Measurements from ENCODE around the gene DBN1.

DBN1 gene

DNA sequence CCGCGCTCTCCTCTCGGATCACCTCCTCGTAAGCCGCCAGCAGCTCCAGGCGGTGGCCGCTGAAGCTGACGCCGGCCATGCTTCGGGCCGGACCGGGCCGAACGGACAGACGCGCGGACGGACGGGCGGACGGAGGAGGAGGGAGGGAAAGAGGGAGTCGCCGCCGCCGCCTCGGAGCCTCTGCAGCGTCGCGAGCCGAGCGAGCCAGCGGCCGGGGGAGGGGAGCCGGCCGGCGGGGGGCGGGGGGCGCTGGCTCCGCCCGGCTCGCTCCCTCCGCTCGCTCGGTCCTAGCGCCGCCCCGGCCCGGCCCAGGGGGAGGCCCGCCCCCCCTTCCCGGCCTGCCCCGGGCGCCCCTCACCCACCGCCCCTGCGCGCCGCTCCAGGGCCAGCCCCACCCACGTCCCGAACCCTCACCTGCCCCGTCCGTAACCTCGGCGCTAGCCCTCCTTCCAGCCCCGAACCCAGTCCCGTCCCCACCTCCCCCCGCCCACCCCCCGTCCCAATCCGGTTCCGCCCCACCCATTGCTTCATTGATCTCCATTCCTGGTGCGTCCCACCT, at the start of gene DBN1:
Gene DBN1, minus strand, starts transcription at position 192 of the 559 bp plus-strand sequence. Its CDS starts 113 bp downstream, at position 79.
- peak; percentile 85 for DNase-seq

DNA sequence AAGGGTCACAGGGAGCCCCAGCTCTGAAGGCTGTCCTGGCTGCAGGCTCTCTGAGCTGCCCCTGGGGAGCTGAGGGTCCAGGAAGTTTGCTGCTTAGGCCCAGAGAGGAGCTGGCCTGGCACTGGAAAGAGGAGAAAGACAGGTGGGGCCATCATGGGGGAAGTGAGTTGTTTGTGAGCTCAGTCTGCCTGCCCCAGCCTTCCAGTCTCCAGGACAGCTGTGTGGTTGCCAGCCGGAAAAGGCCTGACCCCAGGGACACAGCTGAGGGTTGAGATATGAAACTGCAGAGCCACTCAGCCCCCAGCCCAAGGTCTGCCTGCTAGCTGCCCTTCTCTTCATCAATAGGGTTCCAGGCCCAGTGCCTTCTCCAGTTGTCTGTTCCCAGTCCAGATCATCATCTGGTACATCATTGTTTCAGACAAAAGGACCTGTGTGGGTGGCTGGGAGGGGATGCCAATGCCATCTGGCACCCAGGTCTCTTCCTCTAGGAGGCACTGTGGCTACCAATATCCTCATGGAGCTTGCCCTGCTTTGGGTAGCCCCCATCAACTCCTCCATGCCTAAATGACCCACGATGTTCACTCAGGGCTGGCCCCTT, 47.6 kb upstream of the DBN1 start:
- DNase-seq: no peak

DNA sequence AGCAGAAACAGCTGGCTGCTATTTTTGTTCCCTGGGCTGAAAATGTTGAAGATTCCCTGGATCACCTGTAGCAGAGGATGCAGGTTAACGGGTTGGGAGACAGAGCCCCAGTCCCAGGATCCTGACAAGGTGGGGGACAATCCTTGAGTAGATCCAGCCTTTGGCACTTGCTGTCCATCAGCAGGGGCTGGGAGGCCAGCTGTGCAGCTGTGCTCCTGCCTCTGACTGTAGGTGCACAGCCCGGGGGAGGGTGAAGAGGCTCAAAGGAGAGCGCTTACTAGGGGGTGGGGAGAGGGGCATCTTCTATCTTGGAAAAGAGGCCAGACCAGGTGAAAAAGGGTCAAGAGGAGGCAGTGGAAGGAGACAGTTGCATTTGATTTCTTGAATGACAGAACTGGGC, 46.8 kb upstream of the DBN1 start:
- no peak for DNase-seq

DNA sequence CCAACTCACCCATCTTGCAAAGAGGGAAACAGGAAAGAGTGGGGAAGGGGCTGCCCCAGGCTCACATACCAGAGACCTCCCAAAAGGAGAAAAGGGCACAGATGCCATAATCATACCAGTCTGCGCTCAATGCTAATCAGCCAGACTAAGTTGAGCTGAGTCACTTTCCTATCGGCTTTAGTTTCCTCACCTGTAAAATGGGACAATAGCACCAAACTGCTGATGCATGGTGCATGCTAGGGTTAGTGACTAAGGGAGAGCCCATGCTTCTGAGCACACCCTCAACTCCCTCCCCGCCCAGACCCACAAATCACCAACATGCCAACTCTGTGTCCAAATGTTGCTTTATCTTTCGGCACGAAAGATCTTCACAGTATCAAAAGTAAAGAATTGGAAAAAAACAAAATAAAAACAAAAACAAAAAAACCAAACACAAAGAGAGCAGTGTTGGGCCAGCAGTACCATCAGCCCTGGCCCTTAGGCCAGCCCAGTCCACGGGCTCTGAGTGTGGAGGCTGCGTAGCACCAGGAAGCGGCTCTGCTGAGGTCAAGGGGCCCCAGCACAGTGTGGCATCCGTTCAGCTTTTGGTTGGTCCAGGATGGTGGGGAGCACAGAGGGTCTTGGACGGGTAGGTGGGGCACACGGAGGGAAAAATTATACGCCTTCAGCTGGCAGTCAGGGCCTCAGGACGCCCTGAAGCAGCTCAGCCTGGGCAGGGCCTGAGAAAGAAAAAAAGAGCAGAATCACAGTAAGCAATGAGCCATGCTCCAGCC, 46.2 kb upstream of the DBN1 start:
- DNase-seq: no peak

DNA sequence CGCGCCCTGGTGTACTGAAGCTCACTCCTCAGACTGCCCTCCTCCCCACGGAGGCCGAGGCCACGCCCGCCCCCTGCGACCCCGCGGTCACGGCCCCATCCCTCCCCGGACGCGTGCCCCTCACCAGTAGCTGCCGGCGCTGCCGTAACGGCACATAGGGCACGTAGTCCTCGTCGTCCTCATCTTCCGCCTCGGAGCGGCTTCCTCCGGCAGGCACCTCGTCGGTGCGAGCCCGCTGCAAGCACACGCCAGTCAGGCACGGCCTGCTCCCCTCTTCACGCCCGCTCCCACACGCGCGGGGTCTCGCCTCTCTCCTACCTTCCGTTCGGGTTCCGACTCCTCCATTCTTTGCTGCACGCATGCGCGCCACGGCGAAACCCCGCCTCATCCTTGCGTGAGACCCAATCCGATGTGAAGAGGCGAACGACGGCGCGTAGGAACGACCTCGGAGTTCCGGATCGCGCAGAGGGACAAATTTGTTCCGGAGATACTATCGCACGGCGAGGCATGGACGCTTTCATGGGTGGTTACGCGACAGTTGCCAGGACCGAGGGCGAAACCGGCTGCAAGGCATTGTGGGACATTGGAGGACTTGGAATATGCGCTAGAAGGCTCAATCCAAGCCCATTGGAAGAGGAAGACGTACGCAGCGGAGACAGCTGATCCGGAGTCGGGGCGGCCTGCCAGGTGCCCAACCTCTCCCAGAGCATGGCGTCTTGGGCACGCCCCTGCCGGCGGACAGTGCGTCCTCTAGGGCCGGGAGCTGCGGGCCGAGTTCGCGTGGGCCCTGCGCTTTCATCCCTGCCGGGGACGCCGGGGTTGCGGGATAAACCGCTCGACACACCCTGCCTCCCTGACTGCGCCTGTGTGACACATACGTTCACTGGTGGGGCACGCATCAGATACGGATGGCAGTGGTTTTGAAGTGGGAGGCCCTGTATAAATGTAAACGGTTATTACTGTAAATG, 43.5 kb upstream of the DBN1 start, which contains the start of gene DDX41:
Gene DDX41, minus strand, starts transcription at position 361 of the 968 bp plus-strand sequence. Its CDS starts 16 bp downstream, at position 345.
- peak; percentile 95 for DNase-seq

DNA sequence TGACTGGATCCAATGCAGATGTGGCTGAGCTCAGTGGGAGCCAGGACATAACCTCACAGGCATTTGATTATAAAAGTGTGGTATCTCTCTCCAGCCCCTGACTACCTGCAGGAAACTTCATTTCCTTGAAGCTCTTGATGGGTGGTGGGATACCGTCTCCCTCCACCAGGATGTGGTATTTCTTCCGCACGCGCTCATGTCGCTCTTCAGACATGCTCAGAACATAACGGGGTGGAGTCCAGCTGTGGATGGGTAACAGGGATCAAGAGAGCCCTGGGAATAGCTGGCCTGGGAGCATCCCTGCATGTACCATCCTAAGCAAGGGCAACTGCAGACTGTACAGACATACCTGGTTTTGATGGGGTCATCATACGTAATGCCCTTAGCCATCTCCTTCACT, 42.1 kb upstream of the DBN1 start:
- DNase-seq: no peak

DNA sequence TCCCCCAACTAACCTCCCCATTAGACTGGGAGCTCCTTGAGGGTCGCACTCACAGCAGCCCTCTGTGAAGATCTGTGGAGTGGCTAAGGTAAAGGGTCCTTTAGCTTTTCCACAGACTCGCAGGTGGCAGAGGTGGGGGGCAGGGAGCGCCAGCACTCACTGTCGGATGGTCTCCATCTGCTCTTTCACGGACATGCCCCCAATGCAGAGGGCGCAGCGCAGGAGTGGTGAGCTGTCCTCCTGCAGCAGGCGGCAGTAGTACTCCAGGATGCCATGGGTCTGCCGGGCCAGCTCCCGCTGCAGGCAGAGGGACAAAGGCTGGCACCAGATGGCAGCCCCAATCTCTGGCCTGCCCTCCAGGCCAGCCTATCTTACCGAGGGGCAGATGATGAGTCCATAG, 41.1 kb upstream of the DBN1 start:
- no peak for DNase-seq

DNA sequence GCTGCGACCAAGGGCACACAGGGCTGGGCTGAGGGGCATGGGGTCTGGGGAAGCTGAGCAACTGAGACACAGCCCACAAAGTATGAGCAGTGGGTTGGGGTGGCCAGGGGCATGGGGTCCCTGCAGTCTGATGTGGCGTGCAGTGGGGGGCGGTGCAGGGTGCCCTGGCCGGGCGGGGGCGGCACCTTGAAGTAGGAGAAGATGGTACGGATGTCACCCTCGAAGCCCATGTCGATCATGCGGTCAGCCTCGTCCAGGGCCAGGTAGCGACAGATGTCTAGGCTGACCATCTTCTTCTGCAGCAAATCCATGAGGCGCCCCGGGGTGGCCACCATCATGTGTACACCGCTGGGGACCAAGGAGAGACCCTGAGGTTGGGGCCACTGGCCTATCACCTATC, 40.1 kb upstream of the DBN1 start:
- DNase-seq: no peak

DNA sequence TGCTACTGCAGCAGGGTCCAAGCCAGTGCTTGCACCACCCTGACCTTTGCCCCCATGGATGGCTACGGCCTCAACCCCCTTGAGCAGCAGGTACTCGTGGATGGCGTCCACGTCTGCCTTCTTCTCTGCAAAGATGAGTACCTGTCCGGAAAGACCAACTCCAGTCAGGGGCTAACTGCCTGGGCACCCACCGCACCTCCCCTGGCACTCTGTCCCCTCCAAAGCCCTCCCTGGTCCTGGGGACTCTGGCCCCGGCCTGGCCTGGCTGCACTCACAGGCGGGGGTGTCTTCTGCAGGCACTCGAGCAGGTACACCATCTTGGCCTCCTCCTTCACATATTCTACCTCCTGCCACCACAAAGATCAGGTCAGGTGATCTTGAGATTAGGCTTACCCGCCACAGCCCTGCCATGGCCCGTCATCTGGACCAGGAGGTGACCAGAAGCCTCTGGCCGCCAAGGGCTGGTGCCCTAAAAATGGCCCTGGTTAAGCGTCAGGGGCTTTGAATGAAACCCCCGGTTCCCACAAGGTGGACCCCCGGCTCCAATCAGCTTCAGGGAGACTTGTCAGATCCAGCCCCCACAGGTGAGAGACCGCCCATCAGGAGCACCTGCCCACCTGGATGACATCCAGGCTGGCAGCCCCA, 39.4 kb upstream of the DBN1 start:
- DNase-seq: no peak

DNA sequence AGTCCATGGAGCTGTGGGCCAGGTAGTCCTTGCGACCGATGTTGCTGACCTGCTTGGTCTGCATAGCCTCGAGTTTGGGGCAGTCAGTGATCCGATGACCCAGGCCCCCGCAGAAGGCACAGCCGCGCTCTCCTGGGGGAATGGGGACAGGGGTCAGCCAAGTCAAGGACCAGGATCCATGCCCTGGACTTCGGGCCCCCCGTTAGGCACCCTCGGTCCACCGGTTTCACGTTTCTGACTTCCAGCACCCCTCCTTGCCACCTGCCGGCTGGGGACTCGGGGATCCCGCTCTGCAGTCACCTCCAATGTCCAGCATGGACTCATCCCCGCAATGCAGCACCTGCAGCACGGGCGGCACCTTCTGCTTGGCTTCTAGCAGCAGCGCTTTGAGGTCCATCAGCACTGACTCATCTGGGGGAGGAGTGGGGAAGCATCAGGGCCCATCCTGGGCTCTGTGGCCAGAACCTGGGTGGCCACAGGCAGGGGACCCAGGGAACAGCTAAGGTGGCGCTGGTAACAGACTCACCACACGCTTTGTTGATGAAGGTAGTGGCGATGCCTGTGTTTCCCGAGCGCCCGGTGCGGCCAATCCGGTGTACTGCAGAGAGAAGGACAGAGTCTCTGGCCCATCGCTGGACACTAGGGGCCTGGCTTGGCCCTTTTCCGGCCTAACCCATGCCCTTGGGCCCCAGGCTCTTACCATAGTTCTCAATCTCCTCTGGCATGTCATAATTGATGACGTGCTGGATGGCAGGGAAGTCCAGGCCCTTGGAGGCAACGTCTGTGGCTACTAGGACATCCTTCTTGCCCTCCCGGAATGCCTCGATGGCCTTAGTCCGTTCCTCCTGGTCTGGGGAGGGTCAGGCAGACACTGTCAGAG, 38.6 kb upstream of the DBN1 start:
- no peak for DNase-seq

DNA sequence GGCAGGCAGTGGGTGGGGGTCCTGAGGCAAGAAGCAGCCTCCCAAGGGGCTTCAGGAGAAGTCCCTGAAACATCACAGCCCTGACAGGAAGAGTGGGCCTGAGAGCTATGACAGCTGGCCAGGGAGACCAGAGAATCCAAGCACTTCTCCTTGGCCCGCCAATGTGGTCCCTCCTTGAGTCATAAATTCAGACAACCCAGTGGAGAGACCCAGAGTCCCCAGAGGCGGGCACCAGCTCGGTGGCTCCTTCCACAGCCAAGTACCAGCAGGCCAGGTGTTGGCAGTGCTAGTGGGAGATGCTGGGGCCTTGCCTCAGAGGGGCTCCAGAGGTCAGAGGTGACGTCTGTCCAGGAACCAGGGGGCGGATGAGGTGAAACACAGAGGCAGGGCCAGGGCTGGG, 37.7 kb upstream of the DBN1 start:
- no peak for DNase-seq

DNA sequence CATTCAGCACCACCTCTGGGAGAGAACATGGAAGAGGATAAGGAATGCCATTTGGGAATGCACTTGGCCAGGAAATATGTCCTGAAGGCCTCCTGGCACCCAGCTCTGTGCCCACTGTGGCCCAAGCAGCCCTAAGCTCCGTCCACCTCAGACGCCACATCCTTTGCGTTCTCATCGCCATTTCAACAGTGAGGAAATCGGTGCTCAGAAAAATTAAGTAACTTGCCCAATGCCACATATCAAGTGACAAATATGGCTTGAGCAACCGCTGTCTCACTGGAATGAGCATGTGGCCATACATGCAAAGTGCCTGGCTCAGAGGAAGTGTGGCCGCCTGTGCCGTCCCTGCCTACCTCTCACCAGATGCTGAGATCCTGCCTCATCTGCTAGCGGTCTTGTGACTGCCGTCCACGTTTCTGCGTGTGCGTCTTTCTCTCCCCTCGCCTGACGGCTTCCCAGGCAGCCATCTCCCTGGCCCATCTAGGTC, 37.2 kb upstream of the DBN1 start:
- DNase-seq: no peak

DNA sequence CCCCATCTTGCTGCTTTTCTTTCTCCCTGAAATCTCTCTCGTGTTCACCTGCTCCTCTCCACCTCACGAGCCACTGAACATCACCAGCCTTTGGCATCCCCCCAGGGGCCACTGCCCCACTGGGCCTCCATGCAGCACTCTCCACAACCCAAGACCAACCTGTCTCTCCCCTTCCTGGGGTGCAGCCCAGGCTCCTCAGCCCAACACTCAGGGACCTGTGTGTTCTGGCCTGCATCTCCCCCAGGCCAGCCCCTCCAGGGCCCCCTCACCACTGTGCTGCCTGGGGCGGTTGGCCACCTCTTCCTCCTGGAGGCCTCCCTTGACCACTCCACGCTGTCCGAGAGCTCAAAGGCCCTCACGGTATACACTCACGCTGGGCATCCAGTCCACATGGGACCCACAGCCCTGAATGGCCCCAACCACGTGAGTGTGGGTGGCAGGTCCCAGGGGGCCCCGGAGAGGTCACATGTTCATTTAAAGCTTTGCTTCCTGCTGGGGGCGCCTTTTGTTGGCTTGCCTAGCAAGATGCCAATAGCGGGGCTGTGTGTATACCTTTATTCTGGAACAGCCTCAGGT, 36.6 kb upstream of the DBN1 start:
- DNase-seq: no peak

DNA sequence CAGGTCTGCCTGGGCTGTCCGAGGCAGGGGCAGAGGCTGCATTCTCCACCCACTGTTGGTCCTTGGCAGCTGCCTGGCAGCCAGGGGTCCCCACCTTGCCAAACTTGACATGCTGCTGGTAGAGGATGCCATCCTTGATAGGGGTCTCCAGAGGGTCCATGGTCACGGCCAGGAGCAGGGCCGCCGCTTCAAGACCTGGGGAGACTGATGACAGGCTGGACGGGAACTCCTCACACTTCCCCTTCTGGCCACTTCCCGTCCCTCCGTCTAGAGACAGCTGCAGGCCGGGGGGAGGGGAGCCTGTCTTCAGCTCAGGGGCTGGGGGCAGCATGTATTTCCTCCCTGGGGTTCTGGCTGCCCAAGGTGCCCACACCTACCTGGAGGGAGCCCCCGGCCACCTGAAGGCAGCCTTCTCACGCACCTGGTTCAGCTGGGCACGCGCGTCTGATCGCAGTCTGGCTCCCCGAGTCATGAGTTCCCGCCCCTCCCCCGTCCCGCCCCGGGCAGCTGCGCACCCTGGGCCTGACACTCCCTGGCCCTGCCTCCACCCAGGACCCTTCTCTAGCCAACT, 36.0 kb upstream of the DBN1 start, which contains the start of gene DOK3:
Gene DOK3, minus strand, starts transcription at position 446 of the 571 bp plus-strand sequence. Its CDS starts 286 bp downstream, at position 160.
- DNase-seq: no peak

DNA sequence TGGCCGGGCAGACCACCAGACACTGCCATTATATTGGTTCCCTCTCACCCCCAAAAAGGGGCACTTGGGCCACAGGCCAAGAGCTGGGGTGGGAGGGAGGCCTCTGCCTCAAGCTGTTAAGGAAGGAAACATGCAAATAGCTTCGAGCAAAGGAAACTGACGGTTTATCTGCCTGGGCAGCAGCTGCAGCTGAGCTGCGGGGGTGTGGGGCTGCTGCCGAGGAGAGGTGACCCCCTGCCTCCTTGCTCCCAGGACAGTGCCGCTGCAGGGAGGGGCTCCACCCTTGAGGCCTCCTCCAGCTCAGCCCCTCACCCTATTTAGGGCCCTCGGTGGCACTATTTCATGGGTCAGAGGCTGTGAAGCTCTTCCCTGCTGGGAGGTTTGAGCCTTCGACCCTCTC, 35.4 kb upstream of the DBN1 start:
- DNase-seq: no peak

DNA sequence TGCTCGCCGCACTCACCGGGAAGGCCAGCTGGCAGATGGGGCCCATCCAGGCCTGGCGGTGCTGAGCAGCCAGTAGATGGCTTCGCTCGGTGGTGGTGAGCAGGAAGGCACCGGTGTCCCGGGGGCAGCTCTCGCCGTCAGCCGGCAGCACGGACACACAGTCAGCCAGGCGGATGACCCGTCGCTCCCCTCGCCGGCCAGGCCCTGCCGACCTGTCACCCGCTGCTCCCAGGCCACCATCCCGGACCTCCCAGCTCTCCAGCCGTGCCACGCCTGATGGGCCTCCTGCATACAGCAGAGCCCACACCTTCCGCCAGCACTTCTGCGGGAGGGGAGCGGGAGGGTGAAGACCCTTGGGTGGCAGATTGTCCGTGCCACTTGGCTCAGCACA, 34.8 kb upstream of the DBN1 start:
- DNase-seq: no peak

DNA sequence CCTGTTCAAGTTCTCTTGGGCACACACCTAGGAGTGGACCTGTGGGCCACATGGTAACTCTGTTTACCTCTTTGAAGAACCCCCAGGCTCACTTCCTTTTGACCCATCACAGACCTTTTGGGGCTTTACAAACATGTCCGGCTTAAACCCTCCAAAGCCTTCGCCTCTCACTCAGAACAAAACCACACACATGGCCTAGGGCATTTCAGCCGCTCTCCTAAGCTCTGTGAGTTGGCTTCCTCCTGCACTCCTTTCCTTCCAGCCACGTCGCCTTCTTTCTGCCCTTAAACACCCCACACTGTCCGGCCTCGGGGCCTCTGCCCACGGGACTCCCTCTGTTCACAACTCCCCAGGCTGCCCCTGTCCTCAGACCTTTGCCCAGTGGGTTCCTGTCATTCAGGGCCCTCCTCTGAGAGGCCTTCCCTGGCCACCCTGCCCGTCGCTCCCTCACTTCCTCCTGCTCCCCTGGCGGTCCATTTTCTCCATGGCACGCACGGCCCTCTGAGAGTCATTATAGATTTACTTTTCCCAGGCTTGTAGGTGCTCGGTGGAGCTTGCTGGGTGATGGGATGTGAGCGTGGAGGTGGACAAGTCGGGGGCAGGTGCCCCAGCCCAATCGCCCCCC, 34.3 kb upstream of the DBN1 start:
- DNase-seq: no peak

DNA sequence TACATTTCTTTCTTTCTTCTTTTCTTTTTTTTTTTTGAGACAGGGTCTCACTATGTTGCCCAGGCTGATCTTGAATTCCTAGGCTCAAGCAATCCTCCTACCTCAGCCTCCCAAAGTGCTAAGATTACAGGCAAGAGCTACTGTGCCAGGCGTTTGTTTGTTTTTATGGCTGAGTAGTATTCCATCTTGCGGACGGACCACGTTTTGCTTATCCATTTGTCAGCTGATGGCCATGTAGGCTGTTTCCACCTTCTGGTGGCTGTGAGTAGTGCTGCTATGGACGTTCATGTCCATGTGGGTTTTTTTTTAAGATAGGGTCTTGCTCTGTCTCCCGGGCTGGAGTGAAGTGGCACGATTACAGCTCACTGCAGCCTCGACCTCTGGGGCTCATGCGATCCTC, 33.7 kb upstream of the DBN1 start:
- DNase-seq: no peak

DNA sequence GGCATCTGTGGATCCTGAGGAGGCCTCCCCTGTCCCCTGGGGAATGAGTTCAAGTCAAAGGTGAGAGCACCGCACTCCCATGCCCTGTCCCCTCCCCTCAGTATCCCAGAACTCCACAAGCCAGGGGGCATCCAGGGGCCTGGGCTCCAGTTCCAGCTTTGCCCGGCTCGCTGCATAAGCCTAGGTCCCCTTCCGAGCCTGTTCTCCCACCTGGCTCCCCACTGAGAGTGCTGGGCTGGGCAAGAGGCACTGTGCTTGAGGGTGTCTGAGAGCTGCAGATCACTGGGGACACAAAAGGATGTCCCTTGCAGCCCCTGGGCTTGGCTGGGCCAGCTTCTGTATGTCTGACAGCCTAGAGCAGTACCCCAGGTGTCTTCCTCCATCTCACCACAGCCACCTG, 31.6 kb upstream of the DBN1 start:
- no peak for DNase-seq

All from right forelimb (tissue), 1 donor.